Hepatocyte (in vitro differentiated cells): ENCODE results near the gene CRIP2. TPM values are rescaled to one million over a fixed set of nuclear protein-coding genes. Genes with fewer than 3 reads are reported as not detected.
A peak's percentile ranks its signal among the peaks of the same experiment; 100 is the strongest.

ENCODE experiments used
- DNase-seq: peaks from one replicate; pipeline ENCODE4 v3.0.0-alpha.2; 2016; ENCODE audit warnings: low spot score
- H2AFZ ChIP-seq: fragments of 200-600 bp; sonication (generic); 2 replicates; pipeline ENCODE4 v1.6.0; 2016; ENCODE audit warnings: antibody characterized with exemption, mild to moderate bottlenecking
- H3K27ac ChIP-seq: fragments of 200-600 bp; sonication (generic); 2 replicates; pipeline ENCODE4 v1.5.1; 2016; ENCODE audit warnings: mild to moderate bottlenecking
- H3K27me3 ChIP-seq: fragments of 200-600 bp; sonication (generic); 2 replicates; pipeline ENCODE4 v1.6.1; 2016
- H3K36me3 ChIP-seq: fragments of 200-600 bp; sonication (generic); replicated peaks from 2 replicates; pipeline ENCODE4 v1.5.1; 2016; ENCODE audit warnings: low read depth; ENCODE audit not compliant: insufficient read depth
- H3K4me1 ChIP-seq: fragments of 200-600 bp; sonication (generic); 2 replicates; pipeline ENCODE4 v1.5.1; 2016; ENCODE audit warnings: mild to moderate bottlenecking, moderate library complexity; ENCODE audit not compliant: insufficient read depth
- H3K4me2 ChIP-seq: fragments of 200-600 bp; sonication (generic); 2 replicates; pipeline ENCODE4 v1.6.0; 2016
- H3K4me3 ChIP-seq: fragments of 200-600 bp; sonication (generic); 2 replicates; pipeline ENCODE4 v1.5.1; 2016; ENCODE audit warnings: mild to moderate bottlenecking
- H3K79me2 ChIP-seq: fragments of 200-600 bp; sonication (generic); 2 replicates; pipeline ENCODE4 v1.6.0; 2017; ENCODE audit warnings: mild to moderate bottlenecking
- H3K9me2 ChIP-seq: fragments of 200-600 bp; sonication (generic); replicated peaks from 2 replicates; pipeline ENCODE4 v1.6.0; 2017; ENCODE audit warnings: mild to moderate bottlenecking; ENCODE audit not compliant: insufficient read depth
- H3K9me3 ChIP-seq: fragments of 200-600 bp; sonication (generic); 2 replicates; pipeline ENCODE4 v1.5.1; 2016; ENCODE audit warnings: low read depth, mild to moderate bottlenecking
- H4K20me1 ChIP-seq: fragments of 200-600 bp; sonication (generic); 2 replicates; pipeline ENCODE4 v1.6.0; 2016; ENCODE audit warnings: mild to moderate bottlenecking; ENCODE audit not compliant: insufficient read depth, poor library complexity, severe bottlenecking
- CTCF ChIP-seq: fragments of 200-600 bp; sonication (generic); IDR thresholded peaks from 2 replicates; pipeline ENCODE4 v1.5.1; 2016; ENCODE audit warnings: antibody characterized with exemption, mild to moderate bottlenecking; ENCODE audit not compliant: poor library complexity
- EZH2 ChIP-seq: fragments of 200-600 bp; sonication (generic); IDR thresholded peaks from 2 replicates; pipeline ENCODE4 v1.6.1; 2016; ENCODE audit warnings: antibody characterized with exemption, mild to moderate bottlenecking, borderline replicate concordance
- EZH2phosphoT487 ChIP-seq: fragments of 200-600 bp; sonication (generic); IDR thresholded peaks from one replicate; pipeline ENCODE4 v1.6.1; 2018; ENCODE audit warnings: antibody characterized with exemption, mild to moderate bottlenecking, low read depth, moderate library complexity; ENCODE audit not compliant: unreplicated experiment, severe bottlenecking
- WGBS: methylation state at CpG from one replicate; pipeline ENCODE4 v1.1.6; 2016; ENCODE audit warnings: low lambda C conversion rate; ENCODE audit errors: missing lambda C conversion rate; 5-methylcytosine and 5-hydroxymethylcytosine counted together
- polyA plus RNA-seq: library from polyadenylated mRNA; unstranded; fragments of >200 nt; fragmentation: Nextera tagmentation; extraction: Ambion mirVana; gene quantifications from 2 replicates; pipeline ENCODE4 v1.2.1, GENCODE V29; 2016
- total RNA-seq: library from RNA; depleted of rRNA; stranded (reverse); fragments of >200 nt; gene quantifications from 2 replicates; pipeline ENCODE4 v1.2.3, GENCODE V29; 2014

The CRIP2 gene
- total and polyA plus RNA-seq, 2 experiments from 2014 or later: 8.3 to 29.1 TPM

DNA sequence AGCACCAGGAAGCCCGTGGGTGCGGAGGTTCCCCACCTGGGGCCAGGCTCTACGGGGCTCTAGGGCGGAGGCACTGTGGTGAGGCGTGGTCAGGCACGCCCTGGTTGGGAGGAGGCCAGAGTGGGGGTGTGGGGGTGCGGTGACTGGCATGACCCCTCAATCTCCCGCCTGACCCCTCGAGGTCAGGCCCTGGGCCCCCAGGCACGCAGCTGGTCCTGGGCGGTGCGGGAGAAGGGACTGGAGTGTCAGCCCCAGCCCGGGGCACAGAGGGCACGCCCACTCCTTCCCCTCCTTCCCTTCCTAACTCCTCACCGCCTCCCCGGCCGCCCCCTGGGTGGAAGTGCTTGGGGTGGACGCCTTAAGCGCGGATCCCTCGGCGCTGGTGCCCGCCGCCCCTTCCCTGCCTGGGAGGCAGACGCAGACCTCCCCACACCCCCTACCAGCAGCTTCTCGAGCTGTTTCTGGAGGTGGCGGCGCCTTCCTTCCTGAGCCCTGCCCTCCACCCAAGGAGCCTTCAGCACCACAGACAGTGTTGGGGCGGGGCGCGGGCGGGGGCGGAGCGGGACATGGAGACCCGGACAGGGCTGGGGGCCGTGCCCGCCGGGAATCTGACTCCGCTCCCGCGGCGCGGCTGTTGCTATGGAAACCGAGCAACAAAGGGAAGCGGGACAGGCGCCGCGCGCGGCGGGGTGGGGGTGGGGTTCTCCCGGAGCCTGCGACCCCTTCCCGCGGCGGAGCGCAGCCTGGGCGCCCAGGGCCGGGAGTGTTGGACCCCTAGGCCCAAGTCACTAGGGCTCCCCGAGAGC lies 741 bp upstream of the CRIP2 start:
- H4K20me1 ChIP-seq: no peaks in the 10 kb centered on the region
- H2AFZ ChIP-seq: no peak overlapping the region
- H3K27me3 ChIP-seq: peaks cover 33% of the 10 kb centered on the region
- H3K4me2 ChIP-seq: peak overlapping the region; percentile 99
- peak; percentile 94 for DNase-seq
- WGBS: 6% methylated on average over 30 of the region's 60 CpGs
- no peaks in the 10 kb centered on the region for H3K9me3 ChIP-seq
- peak overlapping the region; percentile 79 for H3K27ac ChIP-seq
- H3K9me2 ChIP-seq: no peaks in the 10 kb centered on the region
- no peak for TF ChIP-seq CTCF
- no peak for TF ChIP-seq EZH2
- no peak for TF ChIP-seq EZH2phosphoT487
- peak overlapping the region; percentile 82 for H3K4me3 ChIP-seq
- no peaks in the 10 kb centered on the region for H3K79me2 ChIP-seq
- peaks cover 48% of the 10 kb centered on the region for H3K4me1 ChIP-seq
- no peaks in the 10 kb centered on the region for H3K36me3 ChIP-seq

DNA sequence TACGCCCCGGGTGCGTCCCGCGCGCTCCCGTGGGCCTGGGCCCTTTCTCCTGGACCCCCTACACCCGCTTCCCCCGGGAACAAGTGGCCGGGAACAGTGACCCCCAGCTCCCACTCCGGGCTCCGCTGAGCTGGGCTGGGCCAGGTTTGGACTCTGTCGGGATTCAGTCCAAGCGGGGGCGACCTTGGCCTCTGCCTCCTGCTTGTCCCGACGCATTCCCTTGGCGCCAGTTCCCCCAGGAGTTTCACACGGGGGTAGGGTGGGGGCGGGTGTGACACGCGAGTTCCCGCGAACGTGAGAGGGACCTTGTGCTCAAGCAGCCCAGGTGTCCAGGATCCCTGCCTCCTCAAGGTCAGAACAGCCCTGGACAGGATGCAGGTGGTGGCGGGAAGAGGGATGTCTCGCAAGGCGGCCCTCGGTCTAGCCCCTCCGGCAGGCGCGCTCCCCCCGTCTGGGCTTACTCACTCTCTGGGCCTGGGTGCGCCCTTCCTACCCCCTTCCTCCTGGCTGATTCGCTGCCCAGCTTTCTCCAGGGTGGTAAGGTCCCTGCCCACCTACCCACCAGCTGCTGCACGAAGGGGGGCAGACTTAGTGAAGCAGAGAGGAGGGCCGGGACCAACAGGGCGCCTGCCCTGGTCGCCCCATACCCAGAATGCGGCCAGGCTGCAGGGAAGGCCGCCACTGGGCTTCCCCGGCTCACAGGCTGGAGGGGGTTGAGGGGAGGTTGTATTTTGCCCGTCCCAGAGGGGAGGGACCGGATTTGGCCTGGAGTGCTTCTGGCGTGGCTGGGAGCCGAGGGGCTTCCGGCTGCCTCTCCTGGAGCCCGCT lies 862 bp downstream of the CRIP2 start:
- Histone ChIP-seq H4K20me1 (no peaks in the 10 kb centered on the region), H3K27ac (no peak overlapping the region), H3K4me3 (peak overlapping the region; percentile 72), H2AFZ (no peak overlapping the region), H3K4me1 (peaks cover 46% of the 10 kb centered on the region), H3K9me3 (no peaks in the 10 kb centered on the region), H3K27me3 (peaks cover 48% of the 10 kb centered on the region), H3K9me2 (no peaks in the 10 kb centered on the region), H3K79me2 (no peaks in the 10 kb centered on the region), H3K36me3 (no peaks in the 10 kb centered on the region), H3K4me2 (peak overlapping the region; percentile 97)
- whole genome bisulfite sequencing: 21% methylated on average over 39 of the region's 48 CpGs
- TF ChIP-seq EZH2phosphoT487 (no peak), CTCF (no peak), EZH2 (peak; percentile 62)
- DNase-seq: no peak

DNA sequence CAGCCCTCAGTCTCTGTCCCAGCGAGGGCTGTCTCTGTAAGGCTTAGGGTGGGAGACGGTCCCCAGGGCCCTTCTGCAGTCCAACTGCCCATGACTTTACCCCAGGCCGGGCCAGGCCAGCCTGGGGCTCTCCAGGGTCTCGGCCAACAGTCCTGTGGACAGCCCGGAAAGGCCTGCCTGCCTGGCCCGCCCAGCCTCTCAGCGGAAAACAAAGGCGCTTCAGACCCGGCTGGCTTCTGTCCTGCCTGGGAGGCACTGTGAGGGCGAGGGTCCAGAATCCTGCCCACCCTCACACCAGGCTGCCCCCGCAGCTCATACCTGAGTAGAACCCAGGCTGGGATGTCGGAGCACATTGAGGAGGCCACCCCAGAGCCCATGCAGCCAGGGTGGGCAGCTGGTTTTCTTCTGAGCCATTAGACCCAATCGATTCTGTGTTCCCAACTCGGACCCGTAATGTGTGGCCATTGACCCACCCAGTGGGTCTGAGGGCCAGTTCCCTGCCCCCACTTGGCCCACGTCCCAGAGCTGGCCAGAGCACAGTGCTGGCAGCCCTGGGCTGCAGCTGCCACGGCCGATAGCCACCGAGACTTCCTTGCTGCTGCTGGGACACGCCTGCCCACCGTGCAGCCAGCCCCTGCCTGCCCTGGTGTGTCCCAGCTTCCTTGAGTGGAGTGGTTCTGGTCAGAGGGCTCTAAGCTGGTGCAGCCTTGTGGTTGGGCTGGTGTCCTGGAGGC lies 1.6 kb downstream of the CRIP2 start:
- TF ChIP-seq EZH2 (no peak), EZH2phosphoT487 (no peak), CTCF (no peak)
- Histone ChIP-seq H3K4me1 (peaks cover 42% of the 10 kb centered on the region), H3K27ac (no peak overlapping the region), H2AFZ (no peak overlapping the region), H3K9me2 (no peaks in the 10 kb centered on the region), H3K9me3 (no peaks in the 10 kb centered on the region), H4K20me1 (no peaks in the 10 kb centered on the region), H3K36me3 (no peaks in the 10 kb centered on the region), H3K4me3 (no peak overlapping the region), H3K4me2 (peak overlapping the region; percentile 97), H3K79me2 (no peaks in the 10 kb centered on the region), H3K27me3 (peaks cover 48% of the 10 kb centered on the region)
- DNase-seq: no peak
- 57% methylated on average over 21 of the region's 21 CpGs for WGBS
